K562 (cell line): ENCODE measurements around the gene CNP. TPM values are rescaled to one million over a fixed set of nuclear protein-coding genes. Genes with fewer than 3 reads are reported as not detected.

Experiments used
- ATF2 ChIP-seq: sonication (generic); formaldehyde crosslinking; IDR thresholded peaks from 2 replicates; pipeline ENCODE4 v1.8.1; 2022; ENCODE audit warnings: missing genetic modification reagents
- BACH1 ChIP-seq: fragments of 200-800 bp; sonication (Bioruptor generic); IDR thresholded peaks from 2 replicates; pipeline ENCODE4 v1.6.1; 2016; ENCODE audit warnings: missing genetic modification characterization, missing compliant biosample characterization
- E2F3 ChIP-seq: fragments of 250-450 bp; sonication (Bioruptor Pico); IDR thresholded peaks from 2 replicates; pipeline ENCODE4 v1.4.0; 2020; ENCODE audit warnings: mild to moderate bottlenecking
- ELF2 ChIP-seq: fragments of 250-450 bp; sonication (Bioruptor Pico); IDR thresholded peaks from 2 replicates; pipeline ENCODE4 v1.5.0; 2021; ENCODE audit warnings: mild to moderate bottlenecking
- GATAD2A ChIP-seq: fragments of 450-650 bp; IDR thresholded peaks from 2 replicates; pipeline ENCODE4 v1.6.1; 2017
- JUN ChIP-seq, 2 experiments: sonication (generic) in 1 of 2; formaldehyde crosslinking in 1 of 2; IDR thresholded peaks; 2 replicates each; pipeline versions ENCODE4 v1.6.1 to v1.8.0; 2012 to 2022; ENCODE audit warnings: borderline replicate concordance in 2 of 2, mild to moderate bottlenecking in 2 of 2, improper control_type of control experiment in 1 of 2, low read depth in 1 of 2, low read length in 1 of 2, missing genetic modification reagents in 1 of 2
- NFRKB ChIP-seq: fragments of 450-650 bp; IDR thresholded peaks from 2 replicates; pipeline ENCODE4 v1.6.1; 2016; ENCODE audit warnings: low read depth
- RAD21 ChIP-seq, 2 experiments: fragments of 250-450 bp in 1 of 2; fragments of 450-650 bp in 1 of 2; sonication (Bioruptor Pico) in 1 of 2; formaldehyde crosslinking in 1 of 2; IDR thresholded peaks in 1 of 2; conservative IDR thresholded peaks in 1 of 2; 2 replicates each; pipeline versions ENCODE4 v1.4.0 to v1.8.0; 2020 to 2022; ENCODE audit warnings: mild to moderate bottlenecking in 2 of 2, moderate library complexity in 1 of 2
- SMAD4 ChIP-seq: fragments of 250-450 bp; sonication (Bioruptor Pico); conservative IDR thresholded peaks from 2 replicates; pipeline ENCODE4 v1.8.0; 2021; ENCODE audit warnings: inconsistent platforms, mild to moderate bottlenecking, moderate library complexity
- ZBTB2 ChIP-seq: fragments of 450-650 bp; IDR thresholded peaks from 2 replicates; pipeline ENCODE4 v1.6.1; 2016; ENCODE audit warnings: antibody characterized with exemption
- ZBTB40 ChIP-seq, 2 experiments: fragments of 450-650 bp in 1 of 2; sonication (generic) in 1 of 2; formaldehyde crosslinking in 1 of 2; IDR thresholded peaks; 2 replicates each; pipeline versions ENCODE4 v1.7.1 to v1.9.0; 2016 to 2022; ENCODE audit warnings: inconsistent platforms in 1 of 2, mild to moderate bottlenecking in 1 of 2, missing genetic modification reagents in 1 of 2
- ZFP30 ChIP-seq: fragments of 250-450 bp; sonication (Bioruptor Pico); IDR thresholded peaks from 2 replicates; pipeline ENCODE4 v1.8.0; 2022; ENCODE audit warnings: moderate library complexity, mild to moderate bottlenecking, inconsistent platforms, borderline replicate concordance
- ZNF121 ChIP-seq: sonication (generic); formaldehyde crosslinking; conservative IDR thresholded peaks from 2 replicates; pipeline ENCODE4 v1.8.0; 2022; ENCODE audit warnings: missing genetic modification reagents
- ZNF384 ChIP-seq: IDR thresholded peaks from 2 replicates; pipeline ENCODE4 v1.6.1; 2012; ENCODE audit warnings: low read depth, low read length, improper control_type of control experiment
- polyA plus RNA-seq, 8 experiments: library from polyadenylated mRNA; depleted of rRNA in 4 of 8; stranded (reverse) in 5 of 8; unstranded in 3 of 8; fragments of >200 nt; fragmentation: Nextera tagmentation in 2 of 8; fragmentation: Illumina TruSeq in 1 of 8; extraction: Ambion mirVana in 2 of 8; extraction: Trizol in 1 of 8; gene quantifications; 2 replicates each; pipeline versions ENCODE4 v1.2.1 to v1.2.3, GENCODE V29; 2011 to 2014; ENCODE audit warnings: inconsistent platforms in 1 of 8, missing spikeins in 1 of 8
- total RNA-seq, 7 experiments: library from RNA; depleted of rRNA in 6 of 7; stranded (reverse); fragments of >200 nt in 6 of 7; fragmentation: Illumina TruSeq in 2 of 7; extraction: Trizol in 2 of 7; gene quantifications; 2 replicates each; pipeline versions ENCODE4 v1.2.1 to v1.2.3, GENCODE V29; 2011 to 2021; ENCODE audit warnings: low replicate concordance in 1 of 7

Gene CNP
- total and polyA plus RNA-seq, 9 of the 15 experiments (the other 6 are each of a cell fraction or from before 2014, with no cell fraction given): 1.7 to 52.0 (median 29.1) TPM

GRCh38 chr17:41930009-41930832 lies 36.4 kb upstream of the CNP start, which contains the start of gene ODAD4 (continued):
- TF ChIP-seq ATF2 (CRISPR knock-in tag): no peak
- TF ChIP-seq ZBTB40 (IDR thresholded peaks at IDR 0.05): peak; percentile 80
- no peak for TF ChIP-seq ZBTB40 (CRISPR knock-in tag; IDR thresholded peaks at IDR 0.05)
- TF ChIP-seq ZFP30 (CRISPR knock-in tag): no peak
- TF ChIP-seq E2F3 (CRISPR knock-in tag): no peak
- TF ChIP-seq BACH1 (tag): 0 out of 2 replicates have a peak, but pooled peaks have one; percentile 43
- peak; percentile 51; the same call in 1 of the 2 replicates for TF ChIP-seq GATAD2A
- TF ChIP-seq SMAD4 (CRISPR knock-in tag): peak; percentile 67; the same call in 1 of the 2 replicates
- TF ChIP-seq ZBTB2: peak; percentile 96
- 0 out of 2 replicates have a peak, but pooled peaks have one; percentile 29 for TF ChIP-seq ELF2 (CRISPR knock-in tag)
- peak; percentile 34 to 61 for TF ChIP-seq RAD21 (CRISPR knock-in tag; conservative IDR thresholded peaks at IDR 0.05 in 1 of 2, IDR thresholded peaks at IDR 0.05 in 1 of 2)
- no peak for TF ChIP-seq ZNF121 (CRISPR knock-in tag)
- peak; percentile 37; the same call in 1 of the 2 replicates for TF ChIP-seq JUN (IDR thresholded peaks at IDR 0.05; ENCODE audit: borderline replicate concordance, low read depth, low read length)
- no peak for TF ChIP-seq JUN (CRISPR knock-in tag; IDR thresholded peaks at IDR 0.05; ENCODE audit: borderline replicate concordance)
- TF ChIP-seq ZNF384: no peak
- peak; percentile 81 for TF ChIP-seq NFRKB
